ENCODE results near the gene YTHDC1.
"Not testable (repeated sequence)": the region's sequence is repeated elsewhere in the genome, so short reads cannot be mapped to it uniquely, and the experiment has no call there.

Gene YTHDC1

GRCh38 chr4:68349649-68350360 lies at the start of gene YTHDC1:
Gene YTHDC1 (minus strand): TSS chr4:68350090. CDS start chr4:68349753, 337 bp downstream.
- peak; percentile 90 for DNase-seq

GRCh38 chr4:68399306-68399705 lies 49.4 kb upstream of the YTHDC1 start:
- DNase-seq: no peak

- DNase-seq: no peak
These were observed 46.9 kb upstream of the YTHDC1 start for GRCh38 chr4:68396756-68397155.

GRCh38 chr4:68391436-68391835 lies 41.5 kb upstream of the YTHDC1 start:
- DNase-seq: no peak

GRCh38 chr4:68390205-68390935 lies 40.5 kb upstream of the YTHDC1 start:
- DNase-seq: no peak

- not testable (repeated sequence) for DNase-seq
These were observed 39.6 kb upstream of the YTHDC1 start for GRCh38 chr4:68389386-68389913.

- no peak for DNase-seq
These were observed 38.5 kb upstream of the YTHDC1 start for GRCh38 chr4:68388347-68388865.

GRCh38 chr4:68385267-68385666 lies 35.4 kb upstream of the YTHDC1 start:
- DNase-seq: no peak

GRCh38 chr4:68383115-68383514 lies 33.2 kb upstream of the YTHDC1 start:
- no peak for DNase-seq

GRCh38 chr4:68378226-68378625 lies 28.3 kb upstream of the YTHDC1 start:
- DNase-seq: no peak

- peak; percentile 43 for DNase-seq
These were observed 26.0 kb upstream of the YTHDC1 start for GRCh38 chr4:68375667-68376559.

- no peak for DNase-seq
These were observed 23.6 kb upstream of the YTHDC1 start for GRCh38 chr4:68373513-68373912.

- DNase-seq: no peak
These were observed 22.7 kb upstream of the YTHDC1 start for GRCh38 chr4:68372588-68372987.

- DNase-seq: peak; percentile 85
These were observed 19.4 kb upstream of the YTHDC1 start for GRCh38 chr4:68369142-68369805.

- DNase-seq: peak; percentile 36
These were observed 18.8 kb upstream of the YTHDC1 start for GRCh38 chr4:68368691-68369131.

- DNase-seq: peak; percentile 71
These were observed 17.9 kb upstream of the YTHDC1 start for GRCh38 chr4:68367835-68368234.

GRCh38 chr4:68366600-68366999 lies 16.7 kb upstream of the YTHDC1 start:
- peak; percentile 85 for DNase-seq

- DNase-seq: no peak
These were observed 15.2 kb upstream of the YTHDC1 start for GRCh38 chr4:68365068-68365467.

GRCh38 chr4:68361146-68361589 lies 11.3 kb upstream of the YTHDC1 start:
- peak; percentile 93 for DNase-seq

GRCh38 chr4:68360231-68360968 lies 10.5 kb upstream of the YTHDC1 start:
- no peak for DNase-seq

- DNase-seq: no peak
These were observed 9.6 kb upstream of the YTHDC1 start for GRCh38 chr4:68359508-68359907.
